ENCODE data around the gene PXN. TPM values are rescaled to one million over a fixed set of nuclear protein-coding genes. Genes with fewer than 3 reads are reported as not detected.

The PXN gene
- total and polyA plus RNA-seq, 2 of the 13 experiments (the other 11 are each of a cell fraction or from before 2014, with no cell fraction given) = 13.6 to 14.2 TPM

GRCh38 chr12:120266180-120266870, 795 bp upstream of the PXN start (continued):
- TF ChIP-seq ETV6 (CRISPR knock-in tag; conservative IDR thresholded peaks at IDR 0.05) (no peak), HHEX (CRISPR knock-in tag; IDR thresholded peaks at IDR 0.05) (no peak), HMGXB3 (CRISPR knock-in tag; IDR thresholded peaks at IDR 0.05; ENCODE audit: borderline replicate concordance) (no peak), NFIC (IDR thresholded peaks at IDR 0.05; ENCODE audit: low read length) (no peak), ZNF510 (CRISPR knock-in tag; IDR thresholded peaks at IDR 0.05; ENCODE audit: low read depth) (peak; percentile 37; the same call in 1 of the 2 replicates), MZF1 (CRISPR knock-in tag; IDR thresholded peaks at IDR 0.05; ENCODE audit: borderline replicate concordance) (no peak), IRF2 (CRISPR knock-in tag; IDR thresholded peaks at IDR 0.05) (no peak), ZBED4 (CRISPR knock-in tag; IDR thresholded peaks at IDR 0.05; ENCODE audit: borderline replicate concordance) (peak; percentile 27; the same call in 1 of the 2 replicates), KLF11 (CRISPR knock-in tag; IDR thresholded peaks at IDR 0.05) (no peak), ZNF607 (CRISPR knock-in tag; IDR thresholded peaks at IDR 0.05; ENCODE audit: borderline replicate concordance) (peak; percentile 66), FOXA3 (CRISPR knock-in tag; IDR thresholded peaks at IDR 0.05) (no peak), AGO1 (IDR thresholded peaks at IDR 0.05; ENCODE audit: low read depth, low read length, poor library complexity, severe bottlenecking) (no peak), NFE2L1 (CRISPR knock-in tag; IDR thresholded peaks at IDR 0.05; ENCODE audit: borderline replicate concordance) (no peak), POLR2A (IDR thresholded peaks at IDR 0.05; ENCODE audit: insufficient read depth in 1 of 2, low read depth in 2 of 2, low read length in 2 of 2) (no peak), ZNF136 (CRISPR knock-in tag; IDR thresholded peaks at IDR 0.05; ENCODE audit: low read depth) (no peak), ZNF280D (CRISPR knock-in tag; IDR thresholded peaks at IDR 0.05) (no peak), ZNF20 (CRISPR knock-in tag; IDR thresholded peaks at IDR 0.05) (no peak), PCBP2 (optimal IDR thresholded peaks at IDR 0.05; ENCODE audit: low read depth, low read length, poor library complexity, severe bottlenecking) (no peak), ZNF256 (CRISPR knock-in tag; conservative IDR thresholded peaks at IDR 0.05) (no peak)

Data from HepG2 (cell line).